GM18508 (cell line): ENCODE results near the gene IGSF21.

Source experiments
- ATAC-seq: cut with Tn5 transposase; IDR thresholded peaks from one replicate; pipeline ENCODE4 v1.9.1; 2021; ENCODE audit warnings: moderate number of reproducible peaks; ENCODE audit not compliant: insufficient read depth, unreplicated experiment

Gene IGSF21

GRCh38 chr1:18246543-18246942, 138.9 kb downstream of the IGSF21 start:
- no peak for ATAC-seq

DNA sequence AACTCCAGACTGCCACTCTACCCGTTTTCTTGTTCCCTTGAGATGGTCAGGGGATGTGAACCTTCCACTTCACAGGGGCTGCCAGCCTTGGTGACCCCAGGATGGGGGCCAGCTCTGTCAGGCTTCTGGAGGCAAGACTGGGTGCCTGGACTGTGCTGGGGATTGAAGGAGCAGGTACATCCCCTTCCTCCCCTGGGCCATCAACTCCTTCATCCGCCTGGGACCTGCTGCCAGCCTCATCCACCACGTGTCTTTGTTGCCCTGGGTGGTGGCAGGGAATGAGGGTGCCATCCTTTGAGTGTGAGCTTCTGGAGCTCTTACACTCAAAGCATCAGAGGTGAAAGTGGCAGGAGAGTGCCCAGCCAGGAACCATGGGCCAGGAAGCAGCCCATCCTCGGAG, 139.6 kb downstream of the IGSF21 start:
- no peak for ATAC-seq

DNA sequence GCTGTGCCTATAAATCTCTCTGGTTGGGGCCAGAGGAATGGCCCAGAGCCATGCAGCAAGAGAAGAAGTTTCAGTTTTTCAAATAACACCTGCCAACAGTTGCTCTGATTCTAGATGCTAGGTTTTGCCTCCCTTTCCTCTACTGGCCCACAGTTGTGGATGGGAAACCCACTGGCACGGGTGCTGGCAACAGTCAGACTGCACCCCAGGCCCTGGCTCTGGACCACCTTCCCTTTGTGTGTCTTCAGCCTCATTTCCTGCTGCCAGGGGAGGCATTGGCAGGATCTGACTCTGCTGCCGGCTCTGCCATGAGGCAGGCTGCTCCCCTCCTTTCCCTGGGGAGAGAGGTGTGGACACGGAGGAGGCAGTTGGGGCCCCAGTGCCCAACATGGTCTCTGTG, 142.0 kb downstream of the IGSF21 start:
- ATAC-seq: no peak

DNA sequence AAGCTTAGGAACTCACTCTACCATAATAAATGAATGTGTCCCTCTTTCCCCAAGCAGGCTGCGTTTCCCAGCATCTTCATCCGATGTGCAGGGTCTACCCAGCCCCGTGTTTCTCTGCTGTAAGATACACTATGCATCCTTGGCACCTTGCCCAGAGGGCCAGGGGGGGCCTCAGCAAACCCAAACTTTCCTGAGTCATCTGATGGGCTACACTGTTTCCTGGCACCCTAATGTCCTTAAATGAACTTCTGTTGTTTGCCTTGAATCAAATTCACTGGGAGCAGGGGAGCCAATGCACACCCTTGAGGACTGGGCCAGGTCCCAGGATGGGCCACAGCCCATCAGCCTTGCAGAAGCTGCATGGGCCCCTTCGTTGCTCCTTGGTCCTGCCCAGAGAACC, 145.5 kb downstream of the IGSF21 start:
- no peak for ATAC-seq

- no peak for ATAC-seq
Observed at GRCh38 chr1:18256282-18257235, 149.0 kb downstream of the IGSF21 start.

DNA sequence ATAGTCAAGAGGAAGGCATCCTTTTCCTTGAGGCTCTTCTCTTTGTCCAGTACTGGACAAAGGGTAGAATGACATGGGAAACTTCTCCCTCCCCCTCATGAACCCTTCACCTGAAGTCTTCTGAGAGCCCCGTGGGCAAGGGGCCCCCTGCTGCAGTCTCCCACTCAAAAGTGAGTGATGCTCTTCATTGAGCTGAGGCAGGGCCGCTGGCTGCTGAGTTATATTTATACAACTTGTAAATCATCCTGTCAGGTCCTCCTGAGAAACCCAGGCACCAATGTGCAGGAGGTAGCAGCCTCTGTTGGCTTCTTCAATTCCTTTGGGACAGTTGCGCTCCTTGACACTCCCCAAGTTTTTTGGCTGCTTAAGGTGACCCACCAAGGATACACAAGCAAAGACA, 150.2 kb downstream of the IGSF21 start:
- no peak for ATAC-seq

DNA sequence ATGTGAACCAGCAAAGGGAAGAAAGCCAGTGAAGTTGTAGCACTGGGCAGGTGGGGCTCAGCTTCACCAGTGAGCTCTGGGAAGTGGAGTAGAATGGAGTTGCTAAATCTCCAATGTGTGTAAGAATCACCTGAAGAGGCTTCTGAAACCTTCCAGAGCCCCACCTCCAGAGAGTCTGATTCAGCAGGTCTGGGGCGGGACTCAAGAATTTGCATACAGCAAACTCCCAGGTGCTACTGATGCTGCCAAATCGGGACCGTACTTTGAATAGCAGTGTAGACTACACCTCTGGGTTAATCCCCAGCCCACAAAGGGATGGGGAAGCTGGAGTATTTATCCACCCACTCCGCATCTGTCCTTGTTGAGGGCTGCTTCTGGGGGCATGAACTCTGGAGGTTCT, 154.3 kb downstream of the IGSF21 start:
- ATAC-seq: no peak

GRCh38 chr1:18262726-18263125, 155.1 kb downstream of the IGSF21 start:
- no peak for ATAC-seq

GRCh38 chr1:18263547-18264120, 156.0 kb downstream of the IGSF21 start:
- ATAC-seq: no peak

GRCh38 chr1:18264450-18265039, 156.9 kb downstream of the IGSF21 start:
- no peak for ATAC-seq

DNA sequence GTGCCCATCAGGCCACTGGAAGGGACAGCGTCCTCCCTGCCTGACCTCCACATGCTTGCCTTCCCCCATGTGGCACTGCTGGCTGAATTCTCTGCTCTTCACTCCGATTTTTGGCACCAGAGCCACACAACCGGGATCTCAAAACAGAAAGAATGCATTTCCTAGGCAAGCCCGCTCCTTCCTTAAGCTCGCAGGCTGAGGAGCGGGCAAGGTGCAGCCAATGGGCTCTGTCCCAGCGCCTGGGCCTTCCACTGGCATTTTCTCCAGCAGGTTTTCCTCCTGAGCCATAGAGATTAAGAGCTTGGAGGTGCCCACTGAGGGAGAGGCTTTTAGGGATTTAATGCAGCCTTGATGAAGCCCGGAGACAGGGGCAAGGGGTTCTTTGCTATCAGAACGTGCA, 158.0 kb downstream of the IGSF21 start:
- no peak for ATAC-seq

GRCh38 chr1:18266391-18266790, 158.8 kb downstream of the IGSF21 start:
- no peak for ATAC-seq

- ATAC-seq: no peak
Observed at GRCh38 chr1:18271336-18271735, 163.7 kb downstream of the IGSF21 start.

- ATAC-seq: no peak
Observed at GRCh38 chr1:18278946-18279345, 171.3 kb downstream of the IGSF21 start.

GRCh38 chr1:18279351-18280074, 171.9 kb downstream of the IGSF21 start:
- no peak for ATAC-seq

DNA sequence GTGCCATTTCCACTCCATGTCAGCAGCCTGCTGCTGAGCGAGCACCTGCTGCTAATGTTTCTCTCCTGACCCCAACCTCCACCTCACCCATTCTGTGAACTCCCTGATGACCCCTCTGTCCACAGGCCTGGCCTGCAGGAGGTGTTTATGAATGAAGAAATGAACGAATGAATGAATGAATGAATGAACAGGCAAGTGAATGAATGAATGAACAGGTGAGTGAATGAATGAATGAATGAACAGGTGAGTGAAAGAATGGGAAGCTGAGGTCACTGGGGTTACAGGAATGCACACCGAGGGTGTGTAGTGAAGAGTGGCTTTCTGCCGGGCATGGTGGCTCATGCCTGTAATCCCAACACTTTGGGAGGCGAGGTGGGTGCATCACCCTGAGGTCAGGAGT, 173.4 kb downstream of the IGSF21 start:
- ATAC-seq: no peak

DNA sequence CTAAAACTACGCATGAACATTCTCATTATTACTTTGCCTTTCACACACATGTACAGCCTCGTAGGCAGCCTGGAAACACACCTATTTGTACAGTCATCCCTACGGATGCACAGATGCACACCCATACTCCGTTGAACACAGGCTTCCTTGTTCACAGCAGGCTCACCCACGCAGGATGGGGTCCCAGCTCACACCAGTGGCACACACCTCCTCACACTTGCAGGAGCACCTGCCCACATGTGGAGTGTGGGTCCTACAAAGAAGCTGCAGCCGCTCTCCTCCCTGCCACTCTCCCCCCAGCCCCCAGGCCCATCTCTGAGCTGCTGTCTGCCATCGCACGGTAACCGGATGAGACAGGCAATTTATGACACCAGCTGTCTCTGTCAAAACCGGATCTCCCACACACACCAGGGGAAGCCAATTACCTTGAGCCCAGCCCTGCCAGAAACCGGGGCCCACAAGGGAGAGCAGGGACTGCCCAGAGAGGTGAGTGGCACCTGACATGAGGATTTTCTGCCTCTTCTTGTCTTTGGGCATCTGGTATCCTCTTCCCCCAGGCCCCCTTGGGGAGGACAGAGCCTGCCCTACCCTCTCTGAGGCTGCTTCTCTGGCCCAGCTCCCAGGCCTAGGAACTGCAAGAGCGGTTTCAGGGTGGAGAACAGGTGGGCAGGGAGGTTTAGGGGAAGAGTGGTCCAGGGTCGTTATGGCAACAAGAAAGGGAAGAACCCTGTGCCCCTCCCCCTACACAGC, 175.4 kb downstream of the IGSF21 start:
- ATAC-seq: no peak

GRCh38 chr1:18283601-18284385, 176.2 kb downstream of the IGSF21 start:
- ATAC-seq: no peak

DNA sequence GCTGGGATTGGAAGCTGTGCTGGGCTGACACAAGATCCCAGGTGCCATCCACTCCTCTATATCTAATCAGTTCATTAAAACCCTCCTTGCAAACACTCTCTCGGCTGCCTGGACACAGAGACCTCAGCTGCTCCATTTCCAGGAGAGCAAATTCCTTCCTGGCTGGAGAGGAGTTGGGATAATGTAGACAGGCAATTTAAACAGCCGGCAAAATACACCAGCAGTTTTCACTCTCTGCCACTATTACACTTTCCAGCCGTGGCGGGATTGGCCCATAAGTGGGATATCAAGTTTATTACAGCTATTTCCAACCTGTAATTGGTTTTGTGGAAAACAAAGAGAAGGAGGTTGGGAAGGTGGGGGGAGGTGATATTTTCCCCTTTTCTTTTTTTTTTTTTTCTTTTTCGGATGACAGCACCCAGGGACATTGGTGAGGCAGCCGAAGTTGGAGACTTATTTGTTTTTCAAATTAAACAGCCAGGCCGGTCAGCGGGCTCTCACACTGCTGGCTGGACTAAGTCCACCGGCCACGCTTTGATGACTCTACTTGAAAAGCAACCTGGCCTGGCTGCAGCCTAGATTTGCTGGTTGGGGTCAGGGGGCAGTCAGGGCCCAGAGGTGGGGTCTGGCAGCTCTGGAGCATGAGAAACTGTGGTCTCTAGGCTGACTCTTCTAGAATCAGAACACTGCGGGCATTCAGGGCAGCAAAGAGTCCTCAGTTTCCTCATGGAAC, 177.4 kb downstream of the IGSF21 start:
- no peak for ATAC-seq
